ENCODE data around the gene DAB2IP.

- TF ChIP-seq TARDBP (IDR thresholded peaks at IDR 0.05), result no peak
- no peak for TF ChIP-seq ZNF384 (IDR thresholded peaks at IDR 0.05)
- no peak for TF ChIP-seq ELF4 (IDR thresholded peaks at IDR 0.05)
Measured at GRCh38 chr9:121673576-121673975, 22.1 kb downstream of the DAB2IP start.
